ENCODE data around the gene TNFAIP8.

TNFAIP8 gene

DNA sequence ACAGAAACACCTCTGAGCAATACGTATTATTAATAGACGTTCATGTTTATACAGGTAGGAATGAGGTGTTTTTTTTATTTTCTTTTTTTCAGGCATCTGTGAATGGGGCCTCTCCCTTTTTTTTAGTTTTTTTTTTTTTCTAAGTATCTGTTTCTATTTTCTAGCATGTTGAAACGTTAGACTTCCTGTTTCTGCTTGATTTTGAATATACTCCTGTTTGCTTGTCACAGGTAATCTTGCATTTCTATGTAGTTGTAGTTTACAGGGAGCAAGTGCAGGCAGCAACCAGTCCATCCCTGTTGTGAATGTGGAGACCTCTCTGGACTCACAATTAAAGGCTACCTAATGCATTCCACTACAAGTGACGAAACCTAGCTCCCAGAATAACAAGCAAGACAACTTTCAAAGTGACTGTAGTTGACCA lies 22.8 kb upstream of the TNFAIP8 start:
- Histone ChIP-seq H3K14ac (ENCODE audit: low read length) (no peak overlapping the region), H3K79me2 (ENCODE audit: control insufficient read depth, insufficient read depth, low read length, poor library complexity) (peaks cover 1% of the 10 kb centered on the region), H3K9me3 (ENCODE audit: insufficient read depth, low read depth, low read length) (no peaks in the 10 kb centered on the region), H2BK12ac (ENCODE audit: low read length) (no peak overlapping the region), H2BK120ac (ENCODE audit: insufficient read depth, low read length, poor library complexity) (no peak overlapping the region), H2AK5ac (ENCODE audit: low read length) (no peak overlapping the region), H4K8ac (ENCODE audit: low read depth, low read length) (no peak overlapping the region), H3K9ac (ENCODE audit: low read length) (no peak overlapping the region), H2AFZ (ENCODE audit: insufficient read depth, low read length, poor library complexity) (no peak overlapping the region), H3K4me1 (ENCODE audit: control insufficient read depth in 1 of 2, insufficient read depth in 2 of 2, low read length in 2 of 2) (peaks cover 19 to 22% of the 10 kb centered on the region in 2 experiments), H3K27me3 (ENCODE audit: insufficient read depth, low read length) (no peaks in the 10 kb centered on the region), H3K23ac (ENCODE audit: low read length) (no peak overlapping the region), H3K4me2 (ENCODE audit: low read length) (no peak overlapping the region), H4K12ac (ENCODE audit: low read depth, low read length) (no peak overlapping the region), H3K4ac (ENCODE audit: low read depth, low read length) (no peak overlapping the region), H3K4me3 (ENCODE audit: low read depth, low read length) (no peak overlapping the region), H3K36me3 (ENCODE audit: control insufficient read depth in 1 of 2, insufficient read depth in 2 of 2, low read length in 2 of 2) (no peaks in the 10 kb centered on the region), H3K79me1 (ENCODE audit: low read length) (peaks cover 5% of the 10 kb centered on the region), H3K27ac (ENCODE audit: low read depth, low read length) (no peak overlapping the region), H3K18ac (ENCODE audit: low read length) (no peak overlapping the region), H4K91ac (ENCODE audit: low read depth, low read length) (no peak overlapping the region), H2BK5ac (ENCODE audit: low read depth, low read length, poor library complexity) (no peak overlapping the region)
- no peak for DNase-seq
- WGBS (ENCODE audit: extremely low coverage, insufficient coverage, insufficient read length), result no CpG with 5 or more reads among the region's 4 CpGs

DNA sequence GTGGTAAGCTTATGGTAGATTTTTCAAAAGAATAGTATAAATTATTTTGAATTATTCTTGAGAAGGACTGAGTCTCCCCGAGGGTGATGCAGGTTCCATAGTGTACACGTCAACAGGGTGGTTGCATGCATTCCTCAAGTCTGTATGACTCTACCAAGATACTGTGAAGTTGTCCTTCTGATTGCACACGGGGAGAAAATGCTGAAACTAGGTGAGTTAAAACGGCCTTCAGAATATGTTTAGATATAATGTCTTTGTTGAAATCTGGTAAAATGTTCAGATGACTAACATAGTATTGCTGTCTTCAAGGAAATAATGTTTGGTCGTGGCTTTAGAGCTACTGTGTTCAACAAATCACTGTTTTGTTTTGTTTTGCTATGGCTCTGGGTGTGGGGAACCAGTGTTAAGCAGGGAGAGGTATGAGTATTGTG lies 22.4 kb upstream of the TNFAIP8 start:
- H3K4me1 ChIP-seq (ENCODE audit: control insufficient read depth in 1 of 2, insufficient read depth in 2 of 2, low read length in 2 of 2), result peaks cover 21 to 26% of the 10 kb centered on the region in 2 experiments
- no peak overlapping the region for H3K4me2 ChIP-seq (ENCODE audit: low read length)
- H2AFZ ChIP-seq (ENCODE audit: insufficient read depth, low read length, poor library complexity), result no peak overlapping the region
- no peak overlapping the region for H4K12ac ChIP-seq (ENCODE audit: low read depth, low read length)
- H2BK12ac ChIP-seq (ENCODE audit: low read length), result no peak overlapping the region
- H2AK5ac ChIP-seq (ENCODE audit: low read length), result no peak overlapping the region
- H3K4me3 ChIP-seq (ENCODE audit: low read depth, low read length), result no peak overlapping the region
- H3K36me3 ChIP-seq (ENCODE audit: control insufficient read depth in 1 of 2, insufficient read depth in 2 of 2, low read length in 2 of 2), result no peaks in the 10 kb centered on the region
- H3K9ac ChIP-seq (ENCODE audit: low read length), result no peak overlapping the region
- no peak overlapping the region for H2BK120ac ChIP-seq (ENCODE audit: insufficient read depth, low read length, poor library complexity)
- no peaks in the 10 kb centered on the region for H3K9me3 ChIP-seq (ENCODE audit: insufficient read depth, low read depth, low read length)
- H3K18ac ChIP-seq (ENCODE audit: low read length), result no peak overlapping the region
- H3K79me1 ChIP-seq (ENCODE audit: low read length), result peaks cover 5% of the 10 kb centered on the region
- peaks cover 1% of the 10 kb centered on the region for H3K79me2 ChIP-seq (ENCODE audit: control insufficient read depth, insufficient read depth, low read length, poor library complexity)
- H4K91ac ChIP-seq (ENCODE audit: low read depth, low read length), result no peak overlapping the region
- H3K27me3 ChIP-seq (ENCODE audit: insufficient read depth, low read length), result no peaks in the 10 kb centered on the region
- no peak overlapping the region for H3K27ac ChIP-seq (ENCODE audit: low read depth, low read length)
- H3K23ac ChIP-seq (ENCODE audit: low read length), result no peak overlapping the region
- H3K14ac ChIP-seq (ENCODE audit: low read length), result no peak overlapping the region
- H4K8ac ChIP-seq (ENCODE audit: low read depth, low read length), result no peak overlapping the region
- H2BK5ac ChIP-seq (ENCODE audit: low read depth, low read length, poor library complexity), result no peak overlapping the region
- DNase-seq, result peak; percentile 71 to 75
- H3K4ac ChIP-seq (ENCODE audit: low read depth, low read length), result no peak overlapping the region
- no CpG with 5 or more reads among the region's 5 CpGs for WGBS (ENCODE audit: extremely low coverage, insufficient coverage, insufficient read length)

DNA sequence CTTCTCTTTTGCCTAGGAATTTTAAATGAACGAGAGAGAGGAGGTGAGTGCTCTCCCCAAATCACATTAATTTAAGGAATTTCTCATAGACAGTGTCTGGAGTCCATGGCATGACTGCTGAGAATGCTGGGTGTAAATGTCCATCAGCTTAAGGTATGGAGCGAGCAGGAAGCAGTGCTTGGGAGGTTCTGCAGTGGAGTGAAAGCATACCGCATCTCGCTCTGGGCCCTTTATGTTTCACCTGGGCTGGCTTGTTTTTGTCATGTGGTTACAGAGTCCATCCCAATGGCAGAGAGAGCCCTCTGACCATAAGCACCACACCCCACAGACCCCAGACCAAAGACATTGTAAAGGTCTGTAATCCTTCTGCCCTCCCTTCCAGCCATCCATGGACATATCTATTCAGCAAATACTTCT lies 20.6 kb upstream of the TNFAIP8 start:
- H3K4me1 ChIP-seq (ENCODE audit: control insufficient read depth in 1 of 2, insufficient read depth in 2 of 2, low read length in 2 of 2), result peaks cover 21 to 23% of the 10 kb centered on the region in 2 experiments
- no peaks in the 10 kb centered on the region for H3K27me3 ChIP-seq (ENCODE audit: insufficient read depth, low read length)
- no peak overlapping the region for H3K4me2 ChIP-seq (ENCODE audit: low read length)
- no peak overlapping the region for H4K8ac ChIP-seq (ENCODE audit: low read depth, low read length)
- H3K79me1 ChIP-seq (ENCODE audit: low read length), result peaks cover 2% of the 10 kb centered on the region
- H3K4ac ChIP-seq (ENCODE audit: low read depth, low read length), result no peak overlapping the region
- no peak overlapping the region for H4K12ac ChIP-seq (ENCODE audit: low read depth, low read length)
- H2AK5ac ChIP-seq (ENCODE audit: low read length), result no peak overlapping the region
- no peak overlapping the region for H2BK5ac ChIP-seq (ENCODE audit: low read depth, low read length, poor library complexity)
- WGBS (ENCODE audit: extremely low coverage, insufficient coverage, insufficient read length), result no CpG with 5 or more reads among the region's 4 CpGs
- no peak overlapping the region for H3K14ac ChIP-seq (ENCODE audit: low read length)
- no peaks in the 10 kb centered on the region for H3K79me2 ChIP-seq (ENCODE audit: control insufficient read depth, insufficient read depth, low read length, poor library complexity)
- no peaks in the 10 kb centered on the region for H3K36me3 ChIP-seq (ENCODE audit: control insufficient read depth in 1 of 2, insufficient read depth in 2 of 2, low read length in 2 of 2)
- no peak overlapping the region for H3K9ac ChIP-seq (ENCODE audit: low read length)
- no peak overlapping the region for H2BK120ac ChIP-seq (ENCODE audit: insufficient read depth, low read length, poor library complexity)
- no peak overlapping the region for H2AFZ ChIP-seq (ENCODE audit: insufficient read depth, low read length, poor library complexity)
- DNase-seq, result no peak
- no peaks in the 10 kb centered on the region for H3K9me3 ChIP-seq (ENCODE audit: insufficient read depth, low read depth, low read length)
- H2BK12ac ChIP-seq (ENCODE audit: low read length), result no peak overlapping the region
- H3K23ac ChIP-seq (ENCODE audit: low read length), result no peak overlapping the region
- no peak overlapping the region for H4K91ac ChIP-seq (ENCODE audit: low read depth, low read length)
- no peak overlapping the region for H3K4me3 ChIP-seq (ENCODE audit: low read depth, low read length)
- no peak overlapping the region for H3K18ac ChIP-seq (ENCODE audit: low read length)
- no peak overlapping the region for H3K27ac ChIP-seq (ENCODE audit: low read depth, low read length)

DNA sequence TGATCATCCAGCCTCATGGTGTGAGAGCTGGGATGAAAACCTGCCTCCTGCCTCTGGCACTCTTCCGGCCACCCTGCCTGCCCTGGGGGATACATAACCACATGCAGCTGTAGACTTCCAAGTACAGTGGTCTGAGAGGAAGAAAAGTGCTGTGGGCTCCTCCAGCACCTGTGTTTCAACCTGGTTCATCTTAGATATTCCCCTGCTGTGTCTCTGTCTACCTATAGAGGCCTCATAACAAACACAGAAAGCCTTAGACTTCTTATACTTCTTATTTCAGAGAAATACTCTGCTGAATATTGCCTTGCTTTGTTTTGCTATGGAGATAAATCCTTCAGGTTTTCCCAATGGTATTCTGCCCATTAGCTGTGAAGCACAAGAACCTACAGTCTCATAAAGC lies 19.6 kb upstream of the TNFAIP8 start:
- H3K14ac ChIP-seq (ENCODE audit: low read length), result no peak overlapping the region
- H3K36me3 ChIP-seq (ENCODE audit: control insufficient read depth in 1 of 2, insufficient read depth in 2 of 2, low read length in 2 of 2), result no peaks in the 10 kb centered on the region
- peaks cover 2% of the 10 kb centered on the region for H3K79me1 ChIP-seq (ENCODE audit: low read length)
- no peak overlapping the region for H4K91ac ChIP-seq (ENCODE audit: low read depth, low read length)
- H3K4ac ChIP-seq (ENCODE audit: low read depth, low read length), result no peak overlapping the region
- H3K4me3 ChIP-seq (ENCODE audit: low read depth, low read length), result no peak overlapping the region
- DNase-seq, result no peak
- H3K9ac ChIP-seq (ENCODE audit: low read length), result no peak overlapping the region
- no peaks in the 10 kb centered on the region for H3K27me3 ChIP-seq (ENCODE audit: insufficient read depth, low read length)
- H2BK5ac ChIP-seq (ENCODE audit: low read depth, low read length, poor library complexity), result no peak overlapping the region
- H2BK120ac ChIP-seq (ENCODE audit: insufficient read depth, low read length, poor library complexity), result no peak overlapping the region
- no peak overlapping the region for H3K27ac ChIP-seq (ENCODE audit: low read depth, low read length)
- no peaks in the 10 kb centered on the region for H3K9me3 ChIP-seq (ENCODE audit: insufficient read depth, low read depth, low read length)
- no peak overlapping the region for H3K18ac ChIP-seq (ENCODE audit: low read length)
- no peak overlapping the region for H2BK12ac ChIP-seq (ENCODE audit: low read length)
- H2AFZ ChIP-seq (ENCODE audit: insufficient read depth, low read length, poor library complexity), result no peak overlapping the region
- no peak overlapping the region for H4K8ac ChIP-seq (ENCODE audit: low read depth, low read length)
- H3K4me1 ChIP-seq (ENCODE audit: control insufficient read depth in 1 of 2, insufficient read depth in 2 of 2, low read length in 2 of 2), result peaks cover 21 to 23% of the 10 kb centered on the region in 2 experiments
- H3K4me2 ChIP-seq (ENCODE audit: low read length), result no peak overlapping the region
- H3K79me2 ChIP-seq (ENCODE audit: control insufficient read depth, insufficient read depth, low read length, poor library complexity), result no peaks in the 10 kb centered on the region
- H4K12ac ChIP-seq (ENCODE audit: low read depth, low read length), result no peak overlapping the region
- no peak overlapping the region for H2AK5ac ChIP-seq (ENCODE audit: low read length)
- H3K23ac ChIP-seq (ENCODE audit: low read length), result no peak overlapping the region
- no CpG with 5 or more reads among the region's 1 CpG for WGBS (ENCODE audit: extremely low coverage, insufficient coverage, insufficient read length)
